PC-9 (cell line): ENCODE measurements around the gene RAB3IL1. TPM values are rescaled to one million over a fixed set of nuclear protein-coding genes. Genes with fewer than 3 reads are reported as not detected.
A peak's percentile ranks its signal among the peaks of the same experiment; 100 is the strongest.
"Not testable (repeated sequence)": the region's sequence is repeated elsewhere in the genome, so short reads cannot be mapped to it uniquely, and the experiment has no call there.

Experiments
- Bru-seq: library from RNA; stranded (reverse); fragments of 400-500 nt; gene quantifications from one replicate; lab custom pipeline; 2021; lab: Mats Ljungman, UMichigan
- BruChase-seq, 2 experiments: library from RNA; stranded (reverse); fragments of 400-500 nt; gene quantifications; one replicate each; lab custom pipeline; 2021; lab: Mats Ljungman, UMichigan
- BruUV-seq: library from RNA; stranded (reverse); fragments of 400-500 nt; replicated peaks from 2 replicates; lab custom pipeline; 2021; lab: Mats Ljungman, UMichigan
- CTCF ChIA-PET: fragments of 300-600 bp; sonication (Branson Sonifier 250); formaldehyde crosslinking; loops from one replicate; lab custom pipeline; 2022; ENCODE audit warnings: antibody characterized with exemption; lab: Charles Lee
- POLR2A ChIA-PET: fragments of 300-600 bp; sonication (Branson Sonifier 250); formaldehyde crosslinking; loops from one replicate; lab custom pipeline; 2022; ENCODE audit warnings: antibody characterized with exemption; ENCODE audit not compliant: unreplicated experiment; lab: Charles Lee
- DNase-seq, 2 experiments: peaks; one replicate each; pipeline versions ENCODE4 v3.0.0 to v3.0.0-alpha.2; 2015 to 2022; ENCODE audit warnings: mixed read lengths in 1 of 2
- H2AFZ ChIP-seq: fragments of 200-600 bp; sonication (generic); 2 replicates; pipeline ENCODE4 v1.8.1; 2017; ENCODE audit warnings: antibody characterized with exemption
- H3F3A ChIP-seq: fragments of 200-600 bp; sonication (generic); 2 replicates; pipeline ENCODE4 v1.8.1; 2017; ENCODE audit warnings: antibody characterized with exemption, mild to moderate bottlenecking, low read depth; ENCODE audit not compliant: insufficient read depth
- H3K27ac ChIP-seq: fragments of 200-600 bp; sonication (generic); 2 replicates; pipeline ENCODE4 v1.6.1; 2016; ENCODE audit warnings: mixed run types
- H3K27me3 ChIP-seq: fragments of 200-600 bp; sonication (generic); 2 replicates; pipeline ENCODE4 v1.6.1; 2016; ENCODE audit warnings: low read depth, mixed run types; ENCODE audit not compliant: insufficient read depth
- H3K36me3 ChIP-seq: fragments of 200-600 bp; sonication (generic); 2 replicates; pipeline ENCODE4 v1.6.1; 2016; ENCODE audit warnings: low read depth, mixed run types
- H3K4me1 ChIP-seq: fragments of 200-600 bp; sonication (generic); replicated peaks from 2 replicates; pipeline ENCODE4 v1.6.1; 2016; ENCODE audit warnings: mixed run types; ENCODE audit not compliant: insufficient read depth
- H3K4me2 ChIP-seq: fragments of 200-600 bp; sonication (generic); 2 replicates; pipeline ENCODE4 v1.6.1; 2017; ENCODE audit warnings: mixed run types
- H3K4me3 ChIP-seq: fragments of 200-600 bp; sonication (generic); 2 replicates; pipeline ENCODE4 v1.6.1; 2016; ENCODE audit warnings: mixed run types
- H3K79me2 ChIP-seq: fragments of 200-600 bp; sonication (generic); 2 replicates; pipeline ENCODE4 v1.6.1; 2017; ENCODE audit warnings: low read depth, mixed run types
- H3K9me2 ChIP-seq: fragments of 200-600 bp; sonication (generic); 2 replicates; pipeline ENCODE4 v1.8.1; 2017; ENCODE audit warnings: mild to moderate bottlenecking; ENCODE audit not compliant: insufficient read depth
- H3K9me3 ChIP-seq: fragments of 200-600 bp; sonication (generic); 2 replicates; pipeline ENCODE4 v1.8.1; 2016; ENCODE audit warnings: low read depth; ENCODE audit not compliant: insufficient read depth
- H4K20me1 ChIP-seq: fragments of 200-600 bp; sonication (generic); 2 replicates; pipeline ENCODE4 v1.8.1; 2017; ENCODE audit not compliant: insufficient read depth
- EZH2 ChIP-seq: fragments of 200-600 bp; sonication (generic); IDR thresholded peaks from 2 replicates; pipeline ENCODE4 v1.8.0; 2017; ENCODE audit warnings: antibody characterized with exemption, low read depth
- intact Hi-C: fragments of 100-400 bp; cut with micrococcal nuclease; formaldehyde crosslinking; loops from one replicate; pipeline ENCODE4 v1.10.0; 2022; ENCODE audit not compliant: unreplicated experiment
- long read RNA-seq: library from polyadenylated mRNA; stranded (forward); transcript quantifications from one replicate; pipeline ENCODE4 v2.0.0, GENCODE V29; 2022
- total RNA-seq: library from RNA; stranded (reverse); gene quantifications from 2 replicates; pipeline ENCODE4 v1.2.3, GENCODE V29; 2021
- TF ChIP-seq, protein P1 (sequence below): fragments of 200-600 bp; sonication (generic); conservative IDR thresholded peaks from 2 replicates; pipeline ENCODE4 v1.6.1; 2017; ENCODE audit warnings: mixed run types, antibody characterized with exemption, mild to moderate bottlenecking, moderate library complexity

The RAB3IL1 gene, protein sequence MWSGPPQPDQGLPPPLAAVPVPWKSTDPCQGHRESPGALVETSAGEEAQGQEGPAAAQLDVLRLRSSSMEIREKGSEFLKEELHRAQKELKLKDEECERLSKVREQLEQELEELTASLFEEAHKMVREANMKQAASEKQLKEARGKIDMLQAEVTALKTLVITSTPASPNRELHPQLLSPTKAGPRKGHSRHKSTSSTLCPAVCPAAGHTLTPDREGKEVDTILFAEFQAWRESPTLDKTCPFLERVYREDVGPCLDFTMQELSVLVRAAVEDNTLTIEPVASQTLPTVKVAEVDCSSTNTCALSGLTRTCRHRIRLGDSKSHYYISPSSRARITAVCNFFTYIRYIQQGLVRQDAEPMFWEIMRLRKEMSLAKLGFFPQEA
- total RNA-seq = 4.4 and 10.4 TPM in 2 replicates
- percentile 20 among the genes with signal in this experiment for Bru-seq, nascent RNA
- BruChase-seq, experiment 1, labeled RNA remaining after a 2-hour chase = percentile 30 among the genes with signal in this experiment
- BruChase-seq, experiment 2, labeled RNA remaining after a 6-hour chase = percentile 28 among the genes with signal in this experiment
- long read RNA-seq, partial matches to known transcripts = 1 of 6 reads
- long read RNA-seq, other reads (novel, unspliced or antisense) = 1 of 6 reads

DNA sequence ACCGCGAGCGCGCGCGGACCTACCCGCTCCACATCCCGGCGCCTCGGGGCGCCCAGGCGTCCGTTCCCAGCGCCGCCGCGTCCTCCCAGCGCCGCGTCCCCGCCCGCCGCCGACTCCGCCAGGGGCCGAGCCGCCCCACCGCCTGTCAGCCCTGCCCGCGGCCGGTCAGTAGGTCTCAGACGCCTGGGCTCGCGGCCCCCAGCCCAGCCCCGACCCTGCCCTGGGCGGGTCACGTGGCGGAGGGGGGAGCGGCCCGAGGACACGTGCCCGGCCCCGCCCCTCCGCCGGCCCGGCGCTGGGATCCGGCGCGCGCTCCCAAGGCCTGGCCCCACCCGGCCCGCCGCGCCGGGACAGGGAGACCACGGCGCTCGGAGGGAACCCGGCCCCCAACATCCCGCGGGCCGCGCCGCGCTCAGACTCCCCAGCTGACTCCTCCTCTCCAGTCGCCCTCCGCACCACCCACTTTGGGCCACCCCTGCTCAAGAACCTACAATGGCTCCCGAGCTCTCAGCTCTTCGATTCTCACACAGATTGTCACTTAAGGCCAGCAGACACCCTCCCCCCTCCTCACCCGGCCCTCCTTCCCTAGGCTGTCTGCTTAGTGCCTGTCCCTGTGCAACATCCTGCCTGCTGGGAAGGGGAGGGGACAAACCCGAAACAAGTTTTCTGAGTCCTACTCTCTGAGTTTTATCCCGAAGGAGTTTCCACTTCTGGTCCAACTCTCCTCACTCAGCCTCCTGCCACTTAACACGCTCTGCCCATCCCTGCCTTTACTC, at the start of gene RAB3IL1:
TSS of gene RAB3IL1 (minus strand) at position 233 of the 776 bp plus-strand sequence. CDS start at position 34, 199 bp downstream.
- CTCF ChIA-PET = no interaction called here
- Histone ChIP-seq H3K4me3 (peak within 1 kb of the TSS; percentile 61; the same call in 1 of the 2 replicates), H4K20me1 (no peaks in the 10 kb centered on the region), H3K4me1 (no peaks in the 10 kb centered on the region; the same call in 1 of the 2 replicates), H3K27me3 (peaks cover 24% of the 10 kb centered on the region), H3K9me2 (no peaks in the 10 kb centered on the region), H3F3A (peaks cover 15% of the 10 kb centered on the region; the same call in 1 of the 2 replicates), H3K27ac (no peak within 1 kb of the TSS), H3K79me2 (no peaks in the 10 kb centered on the region), H3K36me3 (no peaks in the 10 kb centered on the region), H3K4me2 (peak within 1 kb of the TSS; percentile 92), H3K9me3 (no peaks in the 10 kb centered on the region), H2AFZ (peak within 1 kb of the TSS; percentile 80)
- no TSS peak for BruUV-seq
- intact Hi-C loops = no loop called here
- DNase-seq = peak in 1 of 2 experiments; percentile 52
- TF ChIP-seq, protein P1, sequence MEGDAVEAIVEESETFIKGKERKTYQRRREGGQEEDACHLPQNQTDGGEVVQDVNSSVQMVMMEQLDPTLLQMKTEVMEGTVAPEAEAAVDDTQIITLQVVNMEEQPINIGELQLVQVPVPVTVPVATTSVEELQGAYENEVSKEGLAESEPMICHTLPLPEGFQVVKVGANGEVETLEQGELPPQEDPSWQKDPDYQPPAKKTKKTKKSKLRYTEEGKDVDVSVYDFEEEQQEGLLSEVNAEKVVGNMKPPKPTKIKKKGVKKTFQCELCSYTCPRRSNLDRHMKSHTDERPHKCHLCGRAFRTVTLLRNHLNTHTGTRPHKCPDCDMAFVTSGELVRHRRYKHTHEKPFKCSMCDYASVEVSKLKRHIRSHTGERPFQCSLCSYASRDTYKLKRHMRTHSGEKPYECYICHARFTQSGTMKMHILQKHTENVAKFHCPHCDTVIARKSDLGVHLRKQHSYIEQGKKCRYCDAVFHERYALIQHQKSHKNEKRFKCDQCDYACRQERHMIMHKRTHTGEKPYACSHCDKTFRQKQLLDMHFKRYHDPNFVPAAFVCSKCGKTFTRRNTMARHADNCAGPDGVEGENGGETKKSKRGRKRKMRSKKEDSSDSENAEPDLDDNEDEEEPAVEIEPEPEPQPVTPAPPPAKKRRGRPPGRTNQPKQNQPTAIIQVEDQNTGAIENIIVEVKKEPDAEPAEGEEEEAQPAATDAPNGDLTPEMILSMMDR = no peak
- no peak for TF ChIP-seq EZH2
- POLR2A ChIA-PET = no interaction called here

DNA sequence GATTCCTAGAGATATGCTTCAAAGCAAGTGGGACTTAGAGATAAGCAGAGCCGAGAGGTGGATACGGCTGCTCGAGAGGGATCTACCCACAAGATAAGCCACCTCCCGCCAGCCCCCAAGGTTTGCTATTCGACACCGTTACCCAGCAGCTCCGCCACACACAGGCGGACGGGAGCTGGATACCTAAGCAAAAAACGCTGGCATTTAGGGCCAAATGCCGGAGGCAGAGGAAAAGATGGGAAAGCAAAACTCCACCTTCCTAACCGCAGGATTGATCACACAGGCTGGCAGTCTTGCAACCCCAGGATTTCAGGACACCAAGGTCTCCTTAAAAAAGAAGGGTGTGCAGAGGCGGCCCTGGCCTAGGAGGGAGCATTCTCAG, 49.4 kb upstream of the RAB3IL1 start:
- H4K20me1 ChIP-seq = peaks cover 34% of the 10 kb centered on the region
- peaks cover 31% of the 10 kb centered on the region for H3K36me3 ChIP-seq
- POLR2A ChIA-PET = interaction anchor here (0.7 to 1.8 kb wide), 2 partner anchors 79 to 142 kb away, joined by 3 to 5 read pairs; no protein-coding TSS in a partner anchor
- H3K9me3 ChIP-seq = no peaks in the 10 kb centered on the region
- CTCF ChIA-PET = interaction anchor here (2.0 kb wide), 1 partner anchor 78 kb away, joined by 8 read pairs; no protein-coding TSS in a partner anchor
- peaks cover 73% of the 10 kb centered on the region for H3K79me2 ChIP-seq
- intact Hi-C loops = loop anchor here (1.0 to 5.0 kb wide), 5 partner anchors 59 to 891 kb away; no protein-coding TSS in a partner anchor
- peaks cover 95% of the 10 kb centered on the region for H3F3A ChIP-seq
- H2AFZ ChIP-seq = no peak overlapping the region
- peak in 1 of 2 experiments; percentile 58 for DNase-seq
- peaks cover 64% of the 10 kb centered on the region for H3K4me1 ChIP-seq
- TF ChIP-seq, protein P1 = no peak
- no peak for TF ChIP-seq EZH2
- BruUV-seq = TSS peak; percentile 48
- peak overlapping the region; percentile 97 for H3K4me3 ChIP-seq
- peak overlapping the region; percentile 99 for H3K27ac ChIP-seq
- peak overlapping the region; percentile 99 for H3K4me2 ChIP-seq
- no peaks in the 10 kb centered on the region for H3K27me3 ChIP-seq
- no peaks in the 10 kb centered on the region for H3K9me2 ChIP-seq

- Histone ChIP-seq H3K79me2 (peaks cover 62% of the 10 kb centered on the region), H3K4me3 (peak overlapping the region; percentile 97), H4K20me1 (peaks cover 34% of the 10 kb centered on the region), H3K36me3 (peaks cover 31% of the 10 kb centered on the region), H3F3A (peaks cover 85% of the 10 kb centered on the region), H3K4me2 (peak overlapping the region; percentile 99), H3K27ac (peak overlapping the region; percentile 99), H3K4me1 (peaks cover 53% of the 10 kb centered on the region)
- not testable (repeated sequence) for H2AFZ ChIP-seq, H3K9me3 ChIP-seq, H3K27me3 ChIP-seq, BruUV-seq, H3K9me2 ChIP-seq
- ChIA-PET CTCF (interaction anchor here (1.1 kb wide), 1 partner anchor 90 kb away, joined by 3 read pairs; no protein-coding TSS in a partner anchor), POLR2A (interaction anchor here (0.5 to 0.6 kb wide), 3 partner anchors 25 to 921 kb away, joined by 3 to 15 read pairs (median 8); no protein-coding TSS in a partner anchor)
- intact Hi-C loops = loop anchor here (5.0 kb wide), 2 partner anchors 67 to 893 kb away; no protein-coding TSS in a partner anchor
- peak; percentile 64 to 71 for DNase-seq
These were observed 47.4 kb upstream of the RAB3IL1 start for GRCh38 chr11:61964666-61965271.
